T-helper 2 cell treated with Interferon-gamma antibody and Interleukin-4, amounts not matched to agents 100 ng/mL and 5 ng/mL, for 36 hours (primary cell): ENCODE results near the gene C16orf54. TPM values are rescaled to one million over a fixed set of nuclear protein-coding genes. Genes with fewer than 3 reads are reported as not detected.
"Not testable (repeated sequence)": the region's sequence is repeated elsewhere in the genome, so short reads cannot be mapped to it uniquely, and the experiment has no call there.

Source experiments
- intact Hi-C: fragments of 100-400 bp; cut with micrococcal nuclease; formaldehyde crosslinking; loops from one replicate; pipeline ENCODE4 v1.15.1; 2023
- total RNA-seq: library from RNA; stranded (reverse); gene quantifications from 2 replicates; pipeline ENCODE4 v1.2.3, GENCODE V29; 2022

C16orf54 gene
- total RNA-seq, 1 donor from 2014 or later = 64.9 TPM

DNA sequence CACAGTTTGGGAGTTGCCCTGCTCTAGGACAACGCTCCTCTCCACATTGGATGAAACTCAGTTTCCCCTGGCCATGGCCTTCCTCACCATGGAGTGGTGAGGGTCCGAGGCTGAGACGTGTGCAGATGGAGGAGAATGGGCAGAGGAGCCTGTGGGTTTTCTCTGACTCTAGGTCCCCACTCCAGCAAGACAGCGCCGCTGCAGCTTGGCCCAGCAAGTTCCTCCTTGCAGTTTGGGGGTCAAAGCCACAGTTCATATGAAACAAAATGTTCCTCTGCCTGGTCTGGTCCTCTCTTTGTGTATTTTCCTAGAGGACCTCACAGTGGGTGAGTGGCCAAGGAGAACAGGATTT is 2.3 kb downstream of the C16orf54 start:
- intact Hi-C loops = no loop called here

DNA sequence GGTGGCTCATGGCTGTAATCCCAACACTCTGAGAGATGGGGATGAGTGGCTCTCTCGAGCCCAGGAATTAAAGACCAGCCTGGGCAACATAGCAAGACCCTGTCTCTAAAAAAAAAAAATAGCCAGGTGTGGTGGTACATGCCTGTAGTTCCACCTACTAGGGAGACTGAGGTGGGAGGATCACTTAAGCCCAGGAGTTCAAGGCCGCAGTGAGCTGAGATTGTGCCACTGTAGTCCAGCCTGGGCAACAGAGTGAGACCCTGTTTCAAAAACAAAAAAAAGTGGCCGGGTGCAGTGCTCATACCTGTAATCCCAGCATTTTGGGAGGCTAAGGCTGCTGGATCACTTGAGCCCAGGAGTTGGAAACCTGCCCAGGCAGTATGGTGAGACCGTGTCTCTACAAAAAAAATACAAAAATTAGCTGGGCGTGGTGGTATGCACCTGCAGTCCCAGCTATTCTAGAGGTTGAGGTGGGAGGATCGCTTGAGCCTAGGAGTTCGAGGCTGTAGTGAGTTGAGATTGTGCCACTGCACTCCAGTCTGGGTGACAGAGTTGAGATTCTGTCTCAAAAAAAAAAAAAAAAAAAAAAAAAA is 3.0 kb downstream of the C16orf54 start:
- intact Hi-C loops = no loop called here

DNA sequence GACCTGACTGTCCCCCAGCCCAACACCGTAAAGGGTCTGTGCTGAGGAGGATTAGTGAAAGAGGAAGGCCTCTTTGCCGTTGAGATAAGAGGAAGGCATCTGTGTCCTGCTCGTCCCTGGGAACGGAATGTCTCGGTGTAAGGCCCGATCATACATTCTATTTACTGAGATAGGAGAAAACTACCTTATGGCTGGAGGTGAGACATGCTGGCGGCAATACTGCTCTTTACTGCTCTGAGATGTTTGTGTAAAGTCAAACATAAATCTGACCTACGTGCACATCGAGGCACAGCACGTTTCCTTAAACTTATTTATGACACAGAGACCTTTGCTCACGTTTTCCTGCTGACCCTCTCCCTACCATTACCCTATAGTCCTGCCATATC is 5.2 kb downstream of the C16orf54 start:
- intact Hi-C loops = not testable (repeated sequence)

DNA sequence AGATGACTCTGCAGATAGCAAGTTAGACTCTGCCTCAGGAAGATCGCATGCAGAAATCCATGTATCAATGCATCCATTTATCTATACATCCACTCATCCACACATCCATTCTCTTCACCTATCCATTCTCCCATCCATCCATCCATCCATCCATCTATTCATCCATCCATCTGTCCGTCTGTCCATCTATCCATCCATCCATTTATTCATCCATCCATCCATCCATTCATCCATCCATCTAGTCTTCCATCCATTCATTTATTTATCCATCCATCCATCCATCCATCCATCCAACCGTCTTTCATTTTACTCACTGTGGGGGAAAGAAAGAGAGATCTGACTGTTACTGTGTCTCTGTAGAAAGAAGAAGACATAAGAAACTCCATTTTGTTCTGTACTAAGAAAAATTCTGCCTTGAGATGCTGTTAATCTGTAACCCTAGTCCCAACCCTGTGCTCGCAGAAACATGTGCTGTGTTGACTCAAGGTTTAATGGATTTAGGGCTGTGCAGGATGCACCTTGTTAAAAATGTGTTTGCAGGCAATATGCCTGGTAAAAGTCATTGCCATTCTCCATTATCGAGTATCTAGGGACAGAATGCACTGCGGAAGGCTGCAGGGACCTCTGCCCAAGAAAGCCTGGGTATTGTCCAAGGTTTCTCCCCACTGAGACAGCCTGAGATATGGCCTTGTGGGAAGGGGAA is 5.7 kb downstream of the C16orf54 start:
- intact Hi-C loops = loop anchor here (2.0 kb wide), 1 partner anchor 51 kb away; the partner anchor contains the start of gene KIF22

DNA sequence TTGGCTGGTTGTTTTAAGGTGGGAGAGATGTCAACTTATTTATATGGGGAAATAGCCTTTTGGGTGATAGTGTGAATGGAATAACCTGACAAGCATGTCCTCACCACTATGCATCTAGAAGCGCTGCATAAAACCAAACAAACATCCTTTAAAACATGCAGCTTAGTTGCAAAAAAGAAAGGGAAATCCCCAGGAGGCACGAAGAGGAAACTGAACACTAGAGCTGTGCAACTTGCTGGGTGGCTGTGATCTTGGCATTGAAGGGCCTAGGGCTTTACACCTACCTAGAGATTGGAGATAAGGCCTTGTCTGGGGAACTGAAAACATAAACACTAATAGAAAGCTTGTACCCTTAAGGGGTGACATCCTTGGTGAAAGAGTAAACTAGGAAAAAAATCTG is 7.3 kb downstream of the C16orf54 start:
- intact Hi-C loops = loop anchor here (1.0 to 2.0 kb wide), 2 partner anchors 8 to 52 kb away; partner anchors contain the start of gene KIF22

DNA sequence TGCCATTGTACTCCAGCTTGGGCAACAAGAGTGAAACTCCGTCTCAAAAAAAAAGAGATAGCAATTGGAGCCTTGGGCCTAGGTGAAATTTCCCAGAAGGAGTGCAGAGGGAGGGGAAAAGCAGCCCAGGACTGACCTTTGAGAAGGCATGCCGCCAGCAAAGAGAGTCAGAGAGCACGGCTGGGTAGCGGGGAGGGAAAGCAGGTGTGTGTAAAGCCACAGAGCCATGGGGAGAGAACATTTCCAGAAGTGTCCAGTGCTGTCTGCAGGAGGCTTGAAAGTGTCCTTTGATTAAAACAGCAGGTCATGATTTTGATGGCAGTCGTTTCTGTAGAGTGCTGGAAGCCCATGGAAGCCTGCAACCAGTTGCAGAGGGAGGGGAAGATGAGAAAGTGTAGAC is 8.1 kb downstream of the C16orf54 start:
- intact Hi-C loops = loop anchor here (1.0 to 2.0 kb wide), 2 partner anchors 9 to 53 kb away; partner anchors contain the start of gene KIF22

DNA sequence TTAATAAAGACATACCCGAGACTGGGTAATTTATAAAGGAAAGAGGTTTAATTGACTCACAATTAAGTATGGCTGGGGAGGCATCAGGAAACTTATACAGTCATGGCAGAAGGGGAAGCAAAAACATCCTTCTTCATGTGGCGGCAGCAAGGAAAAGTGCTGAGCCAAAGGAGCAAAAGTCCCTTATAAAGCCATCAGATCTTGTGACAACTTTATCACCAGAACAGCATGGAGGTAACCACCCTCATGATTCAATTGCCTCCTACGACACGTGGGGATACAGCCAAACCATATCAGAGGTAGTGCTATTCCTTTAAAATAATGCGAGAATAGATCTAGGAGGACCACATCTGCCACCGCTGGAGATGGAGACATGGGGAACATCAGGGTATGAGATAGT is 9.0 kb downstream of the C16orf54 start:
- intact Hi-C loops = no loop called here

DNA sequence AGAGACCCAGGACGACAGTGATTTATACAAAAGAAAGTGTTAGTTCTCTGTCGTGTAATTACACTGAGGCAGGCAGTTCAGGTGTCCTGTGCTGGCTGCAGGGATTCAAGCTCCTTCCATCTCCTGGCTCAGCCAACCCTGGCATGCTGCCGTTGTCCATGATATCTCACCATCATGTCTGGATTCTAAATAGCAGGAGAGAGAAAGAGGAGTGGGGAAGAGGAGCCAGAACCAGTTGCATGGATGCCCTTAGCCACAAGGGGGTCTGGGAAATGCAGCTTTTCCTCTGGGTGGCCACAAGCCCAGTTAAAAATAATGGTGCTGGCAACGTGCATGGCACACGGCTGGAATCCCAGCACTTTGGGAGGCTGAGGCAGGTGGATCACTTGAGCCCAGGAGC is 9.7 kb downstream of the C16orf54 start:
- intact Hi-C loops = no loop called here

DNA sequence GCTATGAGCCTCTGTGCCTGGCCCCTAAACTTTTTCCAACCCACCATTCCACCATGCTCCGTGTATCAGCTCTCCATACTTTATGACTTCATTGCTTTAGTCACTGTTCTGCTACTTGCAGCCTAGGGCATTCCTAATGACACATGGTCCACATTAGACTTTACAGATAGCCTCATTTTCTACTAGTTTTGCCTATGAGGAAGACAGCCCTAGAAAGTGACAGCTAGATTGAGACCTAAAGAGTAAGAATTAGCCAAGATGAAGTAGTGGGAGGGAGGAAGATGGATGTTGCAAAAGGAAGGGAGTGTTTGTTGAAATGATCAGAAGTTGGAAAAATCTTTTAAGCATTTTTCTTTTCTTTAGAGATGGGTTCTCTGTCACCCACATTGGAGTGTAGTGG is 11.0 kb downstream of the C16orf54 start:
- intact Hi-C loops = no loop called here

DNA sequence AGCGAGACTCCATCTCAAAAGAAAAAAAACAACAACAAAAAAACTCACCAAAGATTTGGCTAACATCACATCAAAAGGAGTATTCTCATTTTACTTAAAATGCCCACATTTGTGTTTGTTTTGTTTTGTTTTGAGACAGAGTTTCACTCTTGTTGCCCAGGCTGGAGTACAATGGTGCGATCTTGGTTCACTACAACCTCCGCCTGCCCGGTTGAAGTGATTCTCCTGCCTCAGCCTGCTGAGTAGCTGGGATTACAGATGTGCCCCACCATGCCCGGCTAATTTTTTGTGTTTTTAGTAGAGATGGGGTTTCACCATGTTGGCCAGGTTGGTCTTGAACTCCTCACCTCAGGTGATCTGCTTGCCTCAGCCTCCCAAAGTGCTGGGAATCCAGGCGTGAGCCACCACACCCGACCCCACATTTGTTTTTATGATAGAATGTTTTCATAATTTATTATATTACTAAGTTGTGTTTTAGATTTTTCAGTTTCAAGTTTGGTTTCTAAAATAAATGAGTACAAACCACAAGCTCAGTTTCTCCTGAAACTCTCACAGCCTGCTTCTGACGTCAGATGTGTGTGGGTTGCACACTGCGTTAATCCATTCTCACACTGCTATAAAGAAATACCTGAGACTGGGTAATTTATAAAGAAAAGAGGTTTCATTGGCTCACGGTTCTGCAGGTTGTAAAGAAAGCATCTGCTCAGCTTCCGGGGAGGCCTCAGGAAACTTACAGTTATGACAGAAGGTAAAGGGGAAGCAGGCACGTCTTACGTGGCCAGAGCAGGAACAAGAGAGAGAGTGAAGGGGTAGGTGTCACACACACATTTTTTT is 13.8 kb downstream of the C16orf54 start:
- intact Hi-C loops = not testable (repeated sequence)

DNA sequence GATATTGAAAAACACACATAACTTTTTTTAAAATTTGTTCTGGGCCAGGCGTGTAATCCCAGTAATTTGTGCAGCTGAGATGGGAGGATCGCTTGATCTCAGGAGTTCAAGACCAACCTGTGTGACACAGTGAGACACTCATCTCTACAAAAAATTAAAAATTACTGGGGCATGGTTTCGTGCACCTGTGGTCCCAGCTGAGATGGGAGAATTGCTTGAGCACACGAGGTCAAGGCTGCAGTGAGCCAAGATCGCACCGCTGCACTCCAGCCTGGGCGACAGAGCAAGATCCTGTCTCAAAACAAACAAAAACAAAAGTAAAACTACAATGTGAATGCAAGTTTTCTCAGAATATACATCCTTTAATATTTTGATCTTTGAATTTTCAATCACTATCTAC is 15.1 kb downstream of the C16orf54 start:
- intact Hi-C loops = no loop called here

DNA sequence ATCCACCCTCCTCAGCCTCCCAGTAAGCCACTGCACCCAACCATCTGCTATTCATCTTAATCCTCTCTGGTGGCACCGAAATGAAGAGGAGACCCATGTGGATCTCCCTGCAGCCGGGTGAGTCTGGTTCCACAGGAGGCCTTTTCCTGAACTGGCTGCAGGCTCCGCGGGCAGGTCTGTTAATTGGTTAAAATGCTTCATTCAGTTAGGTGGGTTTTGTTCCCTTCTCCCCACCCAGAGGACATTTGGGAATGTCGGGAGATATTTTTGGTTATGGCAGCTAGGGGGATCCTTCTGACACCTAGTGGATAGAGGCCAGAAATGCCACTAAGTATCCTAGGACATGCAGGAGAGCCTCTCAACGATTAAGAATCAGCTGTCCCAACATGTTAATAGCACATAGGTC is 16.7 kb downstream of the C16orf54 start:
- intact Hi-C loops = no loop called here

DNA sequence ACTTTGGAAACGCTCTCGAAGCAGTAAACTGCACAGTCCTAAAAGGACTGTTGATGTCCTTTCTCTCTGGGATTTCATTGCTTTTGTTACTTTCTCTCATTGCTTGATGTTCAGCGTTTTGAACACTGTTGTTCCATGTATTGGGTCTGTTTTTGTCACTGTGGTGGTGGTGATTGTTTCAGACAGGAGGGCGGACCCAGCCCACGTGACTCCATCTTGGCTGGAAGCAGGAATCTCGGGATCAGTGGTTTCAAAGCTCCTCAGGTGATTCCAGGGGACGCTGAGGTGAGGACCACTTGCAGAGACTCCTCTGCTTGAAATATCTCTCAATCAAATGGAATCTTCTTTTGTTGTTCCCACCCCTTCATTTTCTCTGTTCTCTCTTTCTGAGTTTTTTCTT is 18.3 kb downstream of the C16orf54 start:
- intact Hi-C loops = no loop called here

DNA sequence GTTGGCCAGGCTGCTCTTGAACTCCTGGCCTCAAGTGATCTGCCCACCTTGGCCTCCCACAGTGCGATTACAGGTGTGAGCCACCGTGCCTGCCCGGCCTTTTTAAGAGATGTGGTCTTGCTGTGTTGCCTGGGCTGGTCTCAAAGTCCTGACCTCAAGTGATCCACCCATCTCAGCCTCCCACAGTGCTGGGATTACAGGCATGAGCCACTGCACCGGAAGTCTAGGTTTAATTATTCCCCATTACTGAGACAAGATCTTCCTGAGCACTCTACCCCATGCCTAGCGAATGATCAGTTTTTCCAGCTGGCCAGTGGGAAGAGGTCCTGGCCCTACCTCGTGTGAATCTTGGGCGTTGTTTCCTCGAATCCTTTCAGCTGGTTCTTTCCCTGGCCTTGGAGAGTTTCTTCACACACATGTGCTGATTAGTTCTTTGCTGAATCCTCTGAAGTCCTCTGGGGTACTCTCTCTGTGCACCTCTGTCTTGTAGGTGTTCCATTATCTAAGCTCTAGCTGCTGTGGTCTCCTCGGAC is 18.9 kb downstream of the C16orf54 start:
- intact Hi-C loops = no loop called here

DNA sequence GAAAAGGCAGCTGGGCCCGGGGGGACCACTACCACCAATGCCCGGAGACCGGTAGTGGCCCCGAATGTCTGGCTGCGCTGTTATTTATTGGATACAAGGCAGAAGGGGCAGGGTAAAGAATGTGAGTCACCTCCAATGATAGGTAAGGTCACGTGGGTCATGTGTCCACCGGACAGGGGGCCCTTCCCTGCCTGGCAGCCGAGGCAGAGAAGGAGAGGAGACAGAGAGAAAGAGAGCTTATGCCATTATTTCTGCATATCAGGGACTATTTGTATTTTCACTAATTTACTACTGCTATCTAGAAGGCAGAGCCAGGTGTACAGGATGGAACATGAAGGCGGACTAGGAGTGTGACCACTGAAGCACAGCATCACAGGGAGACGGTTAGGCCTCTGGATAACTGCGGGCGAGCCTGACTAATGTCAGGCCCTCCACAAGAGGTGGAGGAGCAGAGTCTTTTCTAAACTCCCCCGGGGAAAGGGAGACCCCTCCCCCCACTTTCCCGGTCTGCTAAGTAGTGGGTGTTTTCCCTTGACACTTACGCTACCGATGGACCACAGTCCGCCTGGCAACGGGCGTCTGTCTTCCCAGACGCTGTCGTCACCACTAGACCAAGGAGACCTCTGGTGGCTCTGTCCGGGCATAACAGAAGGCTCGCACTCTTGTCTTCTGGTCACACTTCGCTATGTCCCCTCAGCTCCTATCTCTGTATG is 24.5 kb downstream of the C16orf54 start:
- intact Hi-C loops = not testable (repeated sequence)

DNA sequence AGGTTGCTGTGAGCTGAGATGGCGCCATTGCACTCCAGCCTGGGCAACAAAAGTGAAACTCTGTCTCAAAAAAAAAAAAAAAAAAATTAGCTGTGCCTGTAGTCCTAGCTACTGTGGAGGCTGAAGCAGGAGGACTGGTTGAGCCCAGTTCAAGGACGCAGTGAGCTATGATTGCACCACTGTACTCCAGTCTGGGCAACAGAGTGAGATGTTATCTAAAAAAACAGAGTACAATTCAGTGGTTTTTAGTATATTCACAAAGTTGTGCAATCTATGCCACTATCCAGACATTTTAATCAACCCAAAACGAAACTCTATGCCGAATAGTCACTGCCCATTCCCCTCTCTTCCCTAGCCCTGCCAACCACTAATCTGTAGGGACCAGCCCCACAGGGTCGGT is 25.1 kb downstream of the C16orf54 start:
- intact Hi-C loops = no loop called here

DNA sequence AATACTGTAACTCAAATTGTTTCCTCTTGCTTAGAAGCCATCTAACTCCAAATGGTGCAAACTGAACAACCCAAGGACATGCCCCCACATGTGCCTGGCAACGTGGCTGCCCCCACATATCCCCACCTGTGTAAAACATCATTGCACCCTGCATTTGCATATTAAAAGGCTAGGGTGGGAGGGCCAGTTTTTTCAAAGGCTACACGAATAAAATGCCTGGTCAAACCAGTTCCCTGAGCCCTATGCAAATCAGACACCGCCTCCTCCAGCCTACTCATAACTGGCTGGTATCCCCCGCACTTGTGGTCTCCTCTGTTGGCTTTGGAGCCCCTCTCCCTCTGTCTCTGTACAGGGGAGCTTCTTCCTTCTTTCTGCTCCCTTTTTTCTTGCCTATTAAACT is 26.7 kb downstream of the C16orf54 start:
- intact Hi-C loops = no loop called here

DNA sequence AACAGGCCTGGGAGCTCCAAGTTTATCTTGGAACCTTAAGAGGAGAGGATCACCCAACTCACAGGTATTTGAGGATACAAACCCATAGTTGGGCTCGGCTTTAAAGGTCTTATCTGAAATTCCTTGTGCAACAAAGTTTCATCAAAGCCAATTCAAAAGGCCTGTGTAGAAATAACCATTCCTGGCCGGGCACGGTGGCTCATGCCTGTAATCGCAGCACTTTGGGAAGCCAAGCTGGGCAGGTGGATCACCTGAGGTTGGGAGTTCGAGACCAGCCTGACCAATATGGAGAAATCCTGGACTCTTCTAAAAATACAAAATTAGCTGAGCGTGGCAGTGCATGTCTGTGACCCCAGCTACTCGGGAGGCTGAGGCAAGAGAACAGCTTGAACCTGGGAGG is 28.7 kb downstream of the C16orf54 start:
- intact Hi-C loops = no loop called here

DNA sequence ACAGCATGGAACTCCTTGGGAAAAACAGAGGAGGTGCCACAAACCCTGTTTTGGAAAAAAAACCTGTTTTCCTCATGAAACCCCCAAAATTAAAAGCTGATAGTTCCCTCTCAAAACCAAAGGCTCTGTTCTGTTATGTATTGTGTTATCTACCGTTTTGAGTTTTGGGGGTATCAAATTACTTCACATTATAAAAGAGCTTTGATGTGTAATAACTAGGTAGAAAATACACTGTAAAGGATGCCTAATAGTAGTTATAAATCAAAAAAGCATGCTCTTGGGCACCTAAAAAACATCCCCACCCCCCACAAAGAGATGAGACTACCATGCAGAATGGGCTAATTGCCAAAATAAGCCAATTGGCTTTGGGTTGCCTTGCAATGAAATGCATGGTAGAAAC is 30.8 kb downstream of the C16orf54 start:
- intact Hi-C loops = no loop called here

DNA sequence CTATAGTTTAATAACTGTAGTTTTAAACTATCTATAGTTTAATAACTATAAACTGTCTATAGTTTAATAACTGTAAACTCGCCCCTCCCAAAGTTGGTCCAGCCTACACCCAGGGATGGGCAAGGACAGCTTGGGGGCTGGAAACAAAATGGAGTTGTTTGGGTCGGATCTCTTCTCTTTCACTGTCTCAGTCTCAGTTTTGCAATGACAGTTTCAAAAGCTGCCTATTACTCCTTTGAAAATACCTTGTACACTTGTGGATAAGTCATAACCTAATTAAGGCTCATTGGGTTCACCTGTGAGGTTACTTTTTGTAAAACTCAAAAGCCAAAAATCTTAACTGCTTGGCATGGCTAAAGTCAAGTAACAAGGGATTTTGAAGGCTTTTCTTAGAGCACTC is 31.4 kb downstream of the C16orf54 start:
- intact Hi-C loops = no loop called here

DNA sequence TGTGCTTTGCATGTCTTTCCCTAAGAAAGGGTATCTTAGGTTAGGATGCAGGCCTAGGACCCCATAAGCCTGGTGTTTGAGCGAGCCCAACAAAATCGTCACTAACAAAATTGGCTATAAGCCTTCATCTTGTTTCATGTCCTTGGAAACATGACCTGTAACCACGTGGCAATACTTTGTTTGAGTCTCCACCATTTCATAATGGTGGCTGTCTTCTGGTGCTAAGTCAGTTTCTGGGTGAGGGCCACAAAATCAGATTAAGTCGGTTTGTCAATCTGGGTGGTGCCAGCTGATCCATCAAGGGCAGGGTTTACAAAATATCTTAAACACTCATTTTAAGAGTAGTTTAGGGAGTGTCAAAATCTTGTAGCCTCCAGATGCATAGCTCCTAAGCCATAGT is 33.0 kb downstream of the C16orf54 start:
- intact Hi-C loops = no loop called here
